K562 (cell line): ENCODE results near the gene ANP32B. TPM values are rescaled to one million over a fixed set of nuclear protein-coding genes. Genes with fewer than 3 reads are reported as not detected.

ENCODE experiments used
- CHD1 ChIP-seq: fragments of 200-600 bp; sonication (generic); IDR thresholded peaks from one replicate; pipeline ENCODE4 v1.6.1; 2012; ENCODE audit warnings: mild to moderate bottlenecking, moderate library complexity, low read length, inconsistent platforms
- ETV1 ChIP-seq: fragments of 450-650 bp; conservative IDR thresholded peaks from 2 replicates; pipeline ENCODE4 v1.6.1; 2016; ENCODE audit warnings: missing genetic modification characterization, control low read depth, low read depth, missing compliant biosample characterization
- FOXA1 ChIP-seq: fragments of 450-650 bp; IDR thresholded peaks from 2 replicates; pipeline ENCODE4 v1.6.1; 2016; ENCODE audit warnings: mild to moderate bottlenecking, borderline replicate concordance
- FOXM1 ChIP-seq, 2 experiments: fragments of 450-650 bp in 1 of 2; sonication (generic) in 1 of 2; formaldehyde crosslinking in 1 of 2; IDR thresholded peaks; 2 replicates each; pipeline versions ENCODE4 v1.6.1 to v1.9.0; 2017 to 2022; ENCODE audit warnings: low read depth in 2 of 2, mild to moderate bottlenecking in 2 of 2, missing genetic modification reagents in 1 of 2, moderate library complexity in 1 of 2
- GABPA ChIP-seq: fragments of 200-800 bp; sonication (Bioruptor generic); conservative IDR thresholded peaks from 2 replicates; pipeline ENCODE4 v1.6.1; 2016; ENCODE audit warnings: low read depth, missing genetic modification characterization, missing compliant biosample characterization
- HDAC3 ChIP-seq: fragments of 450-650 bp; IDR thresholded peaks from 2 replicates; pipeline ENCODE4 v1.6.1; 2018; ENCODE audit warnings: borderline replicate concordance, mild to moderate bottlenecking, moderate library complexity; ENCODE audit not compliant: partially characterized antibody
- NR3C1 ChIP-seq: sonication (generic); formaldehyde crosslinking; IDR thresholded peaks from 2 replicates; pipeline ENCODE4 v1.8.1; 2022; ENCODE audit warnings: missing genetic modification reagents
- POLR2G ChIP-seq: fragments of 200-400 bp; formaldehyde crosslinking; IDR thresholded peaks from 2 replicates; pipeline ENCODE4 v1.6.1; 2017; ENCODE audit warnings: low read depth, mild to moderate bottlenecking, antibody characterized with exemption, low read length, moderate library complexity
- polyA plus RNA-seq, 8 experiments: library from polyadenylated mRNA; depleted of rRNA in 4 of 8; stranded (reverse) in 5 of 8; unstranded in 3 of 8; fragments of >200 nt; fragmentation: Nextera tagmentation in 2 of 8; fragmentation: Illumina TruSeq in 1 of 8; extraction: Ambion mirVana in 2 of 8; extraction: Trizol in 1 of 8; gene quantifications; 2 replicates each; pipeline versions ENCODE4 v1.2.1 to v1.2.3, GENCODE V29; 2011 to 2014; ENCODE audit warnings: inconsistent platforms in 1 of 8, missing spikeins in 1 of 8
- total RNA-seq, 7 experiments: library from RNA; depleted of rRNA in 6 of 7; stranded (reverse); fragments of >200 nt in 6 of 7; fragmentation: Illumina TruSeq in 2 of 7; extraction: Trizol in 2 of 7; gene quantifications; 2 replicates each; pipeline versions ENCODE4 v1.2.1 to v1.2.3, GENCODE V29; 2011 to 2021; ENCODE audit warnings: low replicate concordance in 1 of 7
- TF ChIP-seq, protein P1 (sequence below), 2 experiments: fragments of 450-650 bp; conservative IDR thresholded peaks; 2 replicates each; pipeline ENCODE4 v1.6.1; 2017; ENCODE audit warnings: mild to moderate bottlenecking in 2 of 2, moderate library complexity in 2 of 2
- TF ChIP-seq, protein P2 (sequence below): fragments of 450-650 bp; formaldehyde crosslinking; IDR thresholded peaks from 2 replicates; pipeline ENCODE4 v1.4.0; 2022; ENCODE audit warnings: mild to moderate bottlenecking, moderate library complexity
- TF ChIP-seq, protein P3 (sequence below): fragments of 450-650 bp; IDR thresholded peaks from 2 replicates; pipeline ENCODE4 v1.6.1; 2018; ENCODE audit warnings: mild to moderate bottlenecking, low read depth; ENCODE audit not compliant: partially characterized antibody
- TF ChIP-seq, protein P4 (sequence below), 2 experiments: fragments of 450-650 bp; IDR thresholded peaks; 2 replicates each; pipeline ENCODE4 v1.6.1; 2016

ANP32B gene
- total and polyA plus RNA-seq, 9 of the 15 experiments (the other 6 are each of a cell fraction or from before 2014, with no cell fraction given) = 68.9 to 815 (median 141) TPM

DNA sequence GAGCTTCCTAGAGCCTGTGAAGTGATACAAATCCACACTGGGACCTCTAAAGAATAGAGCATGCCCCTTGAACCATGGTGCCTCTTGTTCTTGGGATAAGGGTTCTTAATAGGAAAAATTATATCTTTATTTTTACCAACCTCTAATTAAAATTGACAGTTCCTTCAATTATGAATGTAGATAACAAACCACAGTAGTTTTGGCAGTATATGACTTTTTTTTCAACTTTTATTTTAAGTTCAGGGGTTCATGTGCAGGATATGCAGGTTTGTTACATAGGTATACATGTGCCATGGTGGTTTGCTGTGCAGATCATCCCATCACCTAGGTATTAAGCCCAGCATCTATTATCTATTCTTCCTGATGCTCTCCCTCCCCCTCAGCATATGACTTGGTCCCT, 46.1 kb upstream of the ANP32B start (continued):
- TF ChIP-seq, protein P1, sequence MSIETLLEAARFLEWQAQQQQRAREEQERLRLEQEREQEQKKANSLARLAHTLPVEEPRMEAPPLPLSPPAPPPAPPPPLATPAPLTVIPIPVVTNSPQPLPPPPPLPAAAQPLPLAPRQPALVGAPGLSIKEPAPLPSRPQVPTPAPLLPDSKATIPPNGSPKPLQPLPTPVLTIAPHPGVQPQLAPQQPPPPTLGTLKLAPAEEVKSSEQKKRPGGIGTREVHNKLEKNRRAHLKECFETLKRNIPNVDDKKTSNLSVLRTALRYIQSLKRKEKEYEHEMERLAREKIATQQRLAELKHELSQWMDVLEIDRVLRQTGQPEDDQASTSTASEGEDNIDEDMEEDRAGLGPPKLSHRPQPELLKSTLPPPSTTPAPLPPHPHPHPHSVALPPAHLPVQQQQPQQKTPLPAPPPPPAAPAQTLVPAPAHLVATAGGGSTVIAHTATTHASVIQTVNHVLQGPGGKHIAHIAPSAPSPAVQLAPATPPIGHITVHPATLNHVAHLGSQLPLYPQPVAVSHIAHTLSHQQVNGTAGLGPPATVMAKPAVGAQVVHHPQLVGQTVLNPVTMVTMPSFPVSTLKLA (conservative IDR thresholded peaks at IDR 0.05) = peak in 1 of 2 experiments; percentile 26; a peak in 2 of 4 replicates
- TF ChIP-seq FOXM1 (IDR thresholded peaks at IDR 0.05; ENCODE audit: low read depth) (no peak), FOXM1 (CRISPR knock-in tag; IDR thresholded peaks at IDR 0.05; ENCODE audit: low read depth) (no peak), POLR2G (no peak), FOXA1 (no peak), CHD1 (peak; percentile 20), GABPA (tag) (no peak), ETV1 (tag) (no peak), NR3C1 (no peak), HDAC3 (no peak)
- TF ChIP-seq, protein P2, sequence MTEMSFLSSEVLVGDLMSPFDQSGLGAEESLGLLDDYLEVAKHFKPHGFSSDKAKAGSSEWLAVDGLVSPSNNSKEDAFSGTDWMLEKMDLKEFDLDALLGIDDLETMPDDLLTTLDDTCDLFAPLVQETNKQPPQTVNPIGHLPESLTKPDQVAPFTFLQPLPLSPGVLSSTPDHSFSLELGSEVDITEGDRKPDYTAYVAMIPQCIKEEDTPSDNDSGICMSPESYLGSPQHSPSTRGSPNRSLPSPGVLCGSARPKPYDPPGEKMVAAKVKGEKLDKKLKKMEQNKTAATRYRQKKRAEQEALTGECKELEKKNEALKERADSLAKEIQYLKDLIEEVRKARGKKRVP (CRISPR knock-in tag) = no peak
- TF ChIP-seq, protein P3, sequence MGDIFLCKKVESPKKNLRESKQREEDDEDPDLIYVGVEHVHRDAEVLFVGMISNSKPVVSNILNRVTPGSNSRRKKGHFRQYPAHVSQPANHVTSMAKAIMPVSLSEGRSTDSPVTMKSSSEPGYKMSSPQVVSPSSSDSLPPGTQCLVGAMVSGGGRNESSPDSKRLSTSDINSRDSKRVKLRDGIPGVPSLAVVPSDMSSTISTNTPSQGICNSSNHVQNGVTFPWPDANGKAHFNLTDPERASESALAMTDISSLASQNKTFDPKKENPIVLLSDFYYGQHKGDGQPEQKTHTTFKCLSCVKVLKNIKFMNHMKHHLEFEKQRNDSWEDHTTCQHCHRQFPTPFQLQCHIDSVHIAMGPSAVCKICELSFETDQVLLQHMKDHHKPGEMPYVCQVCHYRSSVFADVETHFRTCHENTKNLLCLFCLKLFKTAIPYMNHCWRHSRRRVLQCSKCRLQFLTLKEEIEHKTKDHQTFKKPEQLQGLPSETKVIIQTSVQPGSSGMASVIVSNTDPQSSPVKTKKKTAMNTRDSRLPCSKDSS = no peak
- TF ChIP-seq, protein P4, sequence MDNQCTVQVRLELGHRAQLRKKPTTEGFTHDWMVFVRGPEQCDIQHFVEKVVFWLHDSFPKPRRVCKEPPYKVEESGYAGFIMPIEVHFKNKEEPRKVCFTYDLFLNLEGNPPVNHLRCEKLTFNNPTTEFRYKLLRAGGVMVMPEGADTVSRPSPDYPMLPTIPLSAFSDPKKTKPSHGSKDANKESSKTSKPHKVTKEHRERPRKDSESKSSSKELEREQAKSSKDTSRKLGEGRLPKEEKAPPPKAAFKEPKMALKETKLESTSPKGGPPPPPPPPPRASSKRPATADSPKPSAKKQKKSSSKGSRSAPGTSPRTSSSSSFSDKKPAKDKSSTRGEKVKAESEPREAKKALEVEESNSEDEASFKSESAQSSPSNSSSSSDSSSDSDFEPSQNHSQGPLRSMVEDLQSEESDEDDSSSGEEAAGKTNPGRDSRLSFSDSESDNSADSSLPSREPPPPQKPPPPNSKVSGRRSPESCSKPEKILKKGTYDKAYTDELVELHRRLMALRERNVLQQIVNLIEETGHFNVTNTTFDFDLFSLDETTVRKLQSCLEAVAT (IDR thresholded peaks at IDR 0.05) = peak; percentile 9 to 59; a peak in 2 of 4 replicates
